Glutamatergic neuron (in vitro differentiated cells): ENCODE measurements around the gene EXOC4. TPM values are rescaled to one million over a fixed set of nuclear protein-coding genes. Genes with fewer than 3 reads are reported as not detected.
"Not testable (repeated sequence)": the region's sequence is repeated elsewhere in the genome, so short reads cannot be mapped to it uniquely, and the experiment has no call there.

ENCODE experiments used
- DNase-seq: peaks from one replicate; pipeline ENCODE4 v3.0.0; 2022
- H3K27ac Mint-ChIP-seq: one replicate; pipeline ENCODE4 v1.8.0; 2020; ENCODE audit warnings: mild to moderate bottlenecking, mixed read lengths, inconsistent platforms; ENCODE audit not compliant: unreplicated experiment
- H3K27me3 Mint-ChIP-seq: one replicate; pipeline ENCODE4 v1.8.0; 2020; ENCODE audit warnings: mild to moderate bottlenecking, moderate library complexity, mixed read lengths, inconsistent platforms; ENCODE audit not compliant: unreplicated experiment
- H3K36me3 Mint-ChIP-seq: one replicate; pipeline ENCODE4 v1.8.0; 2020; ENCODE audit warnings: mild to moderate bottlenecking, mixed read lengths, inconsistent platforms; ENCODE audit not compliant: unreplicated experiment
- H3K4me1 Mint-ChIP-seq: one replicate; pipeline ENCODE4 v1.8.0; 2020; ENCODE audit warnings: mild to moderate bottlenecking, low read depth, mixed read lengths, inconsistent platforms; ENCODE audit not compliant: unreplicated experiment
- H3K4me3 Mint-ChIP-seq: one replicate; pipeline ENCODE4 v1.8.0; 2020; ENCODE audit warnings: mild to moderate bottlenecking, mixed read lengths, inconsistent platforms; ENCODE audit not compliant: unreplicated experiment
- H3K9me3 Mint-ChIP-seq: one replicate; pipeline ENCODE4 v1.8.0; 2020; ENCODE audit warnings: mild to moderate bottlenecking, moderate library complexity, mixed read lengths, inconsistent platforms; ENCODE audit not compliant: unreplicated experiment
- CTCF ChIP-seq: fragments of 200-600 bp; sonication (generic); IDR thresholded peaks from one replicate; pipeline ENCODE4 v1.5.0; 2021; ENCODE audit not compliant: partially characterized antibody, unreplicated experiment
- long read RNA-seq: library from polyadenylated mRNA; unstranded; transcript quantifications from one replicate; pipeline ENCODE4 v2.0.0, GENCODE V29; 2020; ENCODE audit not compliant: unreplicated experiment
- total RNA-seq: library from RNA; stranded (reverse); fragmentation: NEBNext Ultra II Directional; extraction: Animal tissue kit (Norgen Biotek cat#: 25700); gene quantifications from one replicate; pipeline ENCODE4 v1.2.1, GENCODE V29; 2021; ENCODE audit not compliant: unreplicated experiment

EXOC4 gene
- 73.8 TPM for total RNA-seq
- long read RNA-seq, partial matches to known transcripts: 5 of 8 reads
- long read RNA-seq, other reads (novel, unspliced or antisense): 1 of 8 reads

GRCh38 chr7:133252858-133253518, at the start of gene EXOC4:
Gene EXOC4, plus strand, starts transcription at chr7:133253078.
- TF ChIP-seq CTCF: no peak
- H3K27me3 Mint-ChIP-seq: peaks cover 1% of the 10 kb centered on the region
- peak within 1 kb of the TSS; percentile 92 for H3K27ac Mint-ChIP-seq
- H3K4me3 Mint-ChIP-seq: peak within 1 kb of the TSS; percentile 96
- H3K9me3 Mint-ChIP-seq: peaks cover 2% of the 10 kb centered on the region
- H3K4me1 Mint-ChIP-seq: peaks cover 2% of the 10 kb centered on the region
- no peaks in the 10 kb centered on the region for H3K36me3 Mint-ChIP-seq
- DNase-seq: peak; percentile 83

GRCh38 chr7:133203490-133203889, 49.4 kb upstream of the EXOC4 start:
- Mint-ChIP-seq H3K27ac (no peak overlapping the region), H3K27me3 (peaks cover 2% of the 10 kb centered on the region), H3K9me3 (peaks cover 9% of the 10 kb centered on the region), H3K4me1 (no peaks in the 10 kb centered on the region), H3K4me3 (no peak overlapping the region), H3K36me3 (no peaks in the 10 kb centered on the region)
- DNase-seq: no peak
- no peak for TF ChIP-seq CTCF

GRCh38 chr7:133207687-133208086, 45.2 kb upstream of the EXOC4 start:
- TF ChIP-seq CTCF: no peak
- H3K27ac Mint-ChIP-seq: no peak overlapping the region
- H3K36me3 Mint-ChIP-seq: no peaks in the 10 kb centered on the region
- H3K4me3 Mint-ChIP-seq: no peak overlapping the region
- no peaks in the 10 kb centered on the region for H3K27me3 Mint-ChIP-seq
- peaks cover 8% of the 10 kb centered on the region for H3K9me3 Mint-ChIP-seq
- DNase-seq: no peak
- no peaks in the 10 kb centered on the region for H3K4me1 Mint-ChIP-seq

- not testable (repeated sequence) for H3K27ac Mint-ChIP-seq, H3K27me3 Mint-ChIP-seq, H3K36me3 Mint-ChIP-seq, DNase-seq, H3K4me3 Mint-ChIP-seq, H3K4me1 Mint-ChIP-seq, H3K9me3 Mint-ChIP-seq
Measured at GRCh38 chr7:133210817-133211216, 42.1 kb upstream of the EXOC4 start.

GRCh38 chr7:133213772-133214171, 39.1 kb upstream of the EXOC4 start:
- H3K27ac Mint-ChIP-seq, H3K4me1 Mint-ChIP-seq, DNase-seq, H3K9me3 Mint-ChIP-seq, H3K27me3 Mint-ChIP-seq, H3K36me3 Mint-ChIP-seq, H3K4me3 Mint-ChIP-seq: not testable (repeated sequence)

- TF ChIP-seq CTCF: no peak
- Mint-ChIP-seq H3K9me3 (no peaks in the 10 kb centered on the region), H3K27me3 (no peaks in the 10 kb centered on the region), H3K4me3 (no peak overlapping the region), H3K36me3 (no peaks in the 10 kb centered on the region), H3K27ac (no peak overlapping the region), H3K4me1 (no peaks in the 10 kb centered on the region)
- no peak for DNase-seq
Measured at GRCh38 chr7:133217773-133218172, 35.1 kb upstream of the EXOC4 start.
